NCI-H2107 treated with DMSO at 0.1 percent for 48 hours (cell line): Measurements from ENCODE around the gene LPAR2.
"Not testable (repeated sequence)": the region's sequence is repeated elsewhere in the genome, so short reads cannot be mapped to it uniquely, and the experiment has no call there.

ENCODE experiments used
- DNase-seq: peaks from one replicate; lab custom pipeline; 2025; ENCODE audit not compliant: unreplicated experiment; lab: John Stamatoyannopoulos, UW

The LPAR2 gene

DNA sequence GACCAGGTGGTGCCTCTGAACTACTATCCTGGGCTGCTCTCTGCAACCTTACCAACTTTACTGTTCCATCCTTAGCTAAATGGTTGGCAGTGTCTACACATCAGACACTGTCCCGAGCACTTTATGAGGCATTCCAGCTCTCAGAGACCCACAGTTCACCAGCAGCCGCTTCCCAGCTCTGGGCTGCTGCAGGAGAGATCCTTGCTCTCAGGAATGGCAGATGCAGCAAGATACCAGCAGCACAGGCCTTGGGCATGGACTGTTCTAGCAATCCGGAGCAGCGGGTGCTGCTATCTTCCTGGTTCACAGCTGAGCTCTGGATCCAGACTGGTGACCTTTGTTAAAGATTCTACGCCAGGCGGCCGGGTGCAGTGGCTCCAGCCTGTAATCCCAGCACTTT, 3.3 kb upstream of the LPAR2 start:
- no peak for DNase-seq

DNA sequence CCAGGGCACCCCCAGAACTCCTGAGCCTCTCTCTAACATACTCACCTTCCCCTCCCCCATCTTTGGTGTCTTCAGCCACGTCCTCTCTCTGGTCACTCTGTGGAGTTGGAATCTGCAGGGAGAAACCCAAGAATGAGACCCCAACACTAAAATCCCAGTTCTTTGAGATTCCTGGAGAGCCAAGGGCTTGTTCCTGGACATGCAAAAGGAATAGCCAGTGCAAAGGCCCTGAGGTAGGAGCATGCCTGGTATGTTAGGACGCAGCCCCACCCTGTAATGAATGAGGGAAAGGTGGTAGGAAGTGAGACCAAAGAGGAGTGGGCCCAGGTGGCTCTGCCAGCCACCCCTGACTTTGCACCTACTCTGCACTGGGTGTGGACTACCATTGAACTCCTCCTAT, 2.4 kb upstream of the LPAR2 start:
- DNase-seq: no peak

GRCh38 chr19:19630062-19630414, 2.0 kb upstream of the LPAR2 start:
- DNase-seq: no peak

DNA sequence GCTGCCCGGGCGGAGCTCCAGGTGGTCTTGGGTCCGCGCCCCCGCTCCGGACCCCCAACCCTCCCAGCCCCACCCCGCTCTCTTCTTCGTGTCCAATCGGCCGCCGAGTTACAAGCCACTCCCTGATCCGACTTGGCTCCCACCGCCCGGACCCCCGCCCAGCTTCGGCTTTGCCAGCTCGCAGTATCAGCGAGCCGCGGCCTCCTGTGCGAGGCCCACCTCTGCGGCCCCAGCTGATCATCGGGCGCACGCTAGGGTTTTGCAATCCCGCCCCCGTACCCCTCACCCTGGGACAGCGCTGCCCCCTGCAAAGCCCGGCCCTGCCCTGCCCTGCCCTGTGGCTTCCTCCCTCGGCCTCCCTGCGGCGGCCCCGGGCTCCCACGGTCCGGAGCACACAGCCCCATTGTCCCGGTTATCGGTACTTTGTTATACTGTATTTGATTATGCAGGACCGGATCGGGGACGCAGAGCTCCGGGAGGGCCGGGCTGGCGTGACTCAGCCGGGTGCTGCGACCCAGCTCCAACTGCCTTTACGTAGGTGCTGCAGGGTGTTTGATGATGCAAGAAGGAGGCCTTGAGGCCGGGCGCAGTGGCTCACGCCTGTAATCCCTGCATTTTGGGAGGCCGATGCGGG, 598 bp upstream of the LPAR2 start:
- no peak for DNase-seq

DNA sequence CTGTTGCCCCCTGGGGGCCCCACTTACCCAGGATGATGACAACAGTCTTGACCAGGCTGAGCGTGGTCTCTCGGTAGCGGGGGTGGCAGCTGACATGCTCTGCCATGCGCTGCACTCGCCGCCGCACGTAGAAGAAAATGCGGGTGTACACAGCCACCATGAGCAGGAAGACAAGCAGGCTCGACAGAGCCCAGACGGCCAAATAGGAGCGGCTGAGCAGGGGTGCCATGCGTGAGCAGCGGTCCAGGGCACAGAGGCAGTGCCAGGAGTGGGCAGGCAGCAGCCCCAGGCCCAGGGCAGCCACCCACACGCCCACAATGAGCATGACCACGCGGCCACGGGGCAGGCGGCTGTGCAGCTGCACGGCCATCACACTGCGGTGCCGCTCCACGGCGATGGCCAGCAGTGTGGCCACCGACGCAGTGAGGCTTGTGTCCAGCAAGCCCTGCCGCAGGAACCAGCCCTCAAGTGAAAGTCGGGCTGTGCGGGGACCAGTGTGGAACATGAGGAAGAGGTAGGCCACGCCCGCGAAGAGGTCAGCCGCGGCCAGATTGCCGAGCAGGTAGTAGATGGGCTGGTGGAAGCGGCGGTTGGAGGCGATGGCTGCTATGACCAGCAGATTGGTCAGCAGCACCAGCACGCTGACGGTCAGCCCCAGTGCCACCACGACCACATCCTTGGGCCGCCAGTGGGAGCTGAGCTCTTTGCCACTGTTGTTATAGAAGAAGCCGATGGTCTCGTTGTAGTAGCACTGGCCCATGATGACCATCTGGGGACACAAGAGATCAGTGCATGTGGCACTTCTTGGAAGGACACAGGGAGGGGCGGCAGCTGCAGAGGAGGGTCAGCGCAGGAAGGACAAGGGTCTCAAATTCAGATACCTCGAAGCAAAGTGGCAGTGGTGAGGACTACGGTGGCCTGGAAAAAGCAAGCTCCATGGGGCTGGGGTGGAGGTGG, 1.2 kb downstream of the LPAR2 start:
- no peak for DNase-seq

DNA sequence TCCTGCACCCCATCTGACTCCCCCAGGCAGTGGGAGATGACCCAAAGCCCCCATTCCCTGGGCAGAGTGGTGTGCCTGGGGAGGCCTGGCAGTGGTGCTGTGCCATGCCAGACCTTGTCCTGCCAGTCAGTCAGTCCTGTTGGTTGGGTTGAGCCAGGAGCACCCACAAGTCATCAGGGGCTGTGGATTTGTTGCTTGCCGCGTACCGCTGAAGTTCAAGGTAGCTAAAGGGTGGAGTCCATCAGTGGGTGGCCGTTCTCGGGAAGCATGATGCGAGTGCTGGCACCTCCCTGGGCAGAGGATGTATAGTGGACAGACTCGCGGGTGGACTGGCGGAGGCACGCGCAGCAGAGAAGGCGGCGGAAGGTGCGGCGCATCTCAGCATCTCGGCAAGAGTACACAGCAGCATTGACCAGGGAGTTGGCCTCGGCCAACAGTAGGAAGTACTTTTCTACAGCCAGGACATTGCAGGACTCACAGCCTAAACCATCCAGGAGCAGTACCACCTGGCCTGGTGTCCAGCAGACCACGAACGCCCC, 3.9 kb downstream of the LPAR2 start:
- no peak for DNase-seq

- DNase-seq: no peak
Measured at GRCh38 chr19:19623383-19623782, 4.6 kb downstream of the LPAR2 start.

- no peak for DNase-seq
Measured at GRCh38 chr19:19619849-19620210, 8.2 kb downstream of the LPAR2 start.

DNA sequence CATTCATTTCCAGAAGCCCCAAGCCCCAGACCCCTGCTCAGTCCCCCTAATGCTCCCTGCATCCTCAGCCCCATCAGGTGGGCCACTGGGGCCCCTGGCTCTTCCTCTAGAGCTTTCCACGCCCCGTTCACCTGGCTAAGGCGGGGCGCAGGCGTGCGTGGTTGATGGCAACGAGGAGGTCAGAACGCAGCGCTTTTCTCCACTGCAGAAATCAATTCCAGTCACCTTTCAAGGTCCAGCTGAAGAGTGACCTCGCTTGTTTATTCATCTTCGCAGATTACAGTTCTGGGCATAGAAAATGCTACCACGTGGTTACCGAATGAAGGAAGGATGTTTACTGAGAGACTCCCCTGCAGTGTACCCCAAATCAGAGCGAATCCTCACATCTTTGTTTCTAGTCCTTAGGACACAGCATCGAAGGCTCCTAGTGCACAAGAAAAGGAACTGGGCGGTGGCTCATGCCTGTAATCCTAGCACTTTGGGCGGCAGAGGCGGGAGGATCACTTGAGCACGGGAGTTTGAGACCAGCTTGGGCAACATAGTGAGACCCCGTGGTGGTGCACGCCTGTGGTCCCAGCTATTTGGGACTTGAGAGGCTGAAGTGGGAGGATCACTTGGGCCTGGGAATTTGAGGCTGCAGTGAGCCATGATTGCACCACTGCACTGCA, 8.7 kb downstream of the LPAR2 start:
- DNase-seq: no peak

DNA sequence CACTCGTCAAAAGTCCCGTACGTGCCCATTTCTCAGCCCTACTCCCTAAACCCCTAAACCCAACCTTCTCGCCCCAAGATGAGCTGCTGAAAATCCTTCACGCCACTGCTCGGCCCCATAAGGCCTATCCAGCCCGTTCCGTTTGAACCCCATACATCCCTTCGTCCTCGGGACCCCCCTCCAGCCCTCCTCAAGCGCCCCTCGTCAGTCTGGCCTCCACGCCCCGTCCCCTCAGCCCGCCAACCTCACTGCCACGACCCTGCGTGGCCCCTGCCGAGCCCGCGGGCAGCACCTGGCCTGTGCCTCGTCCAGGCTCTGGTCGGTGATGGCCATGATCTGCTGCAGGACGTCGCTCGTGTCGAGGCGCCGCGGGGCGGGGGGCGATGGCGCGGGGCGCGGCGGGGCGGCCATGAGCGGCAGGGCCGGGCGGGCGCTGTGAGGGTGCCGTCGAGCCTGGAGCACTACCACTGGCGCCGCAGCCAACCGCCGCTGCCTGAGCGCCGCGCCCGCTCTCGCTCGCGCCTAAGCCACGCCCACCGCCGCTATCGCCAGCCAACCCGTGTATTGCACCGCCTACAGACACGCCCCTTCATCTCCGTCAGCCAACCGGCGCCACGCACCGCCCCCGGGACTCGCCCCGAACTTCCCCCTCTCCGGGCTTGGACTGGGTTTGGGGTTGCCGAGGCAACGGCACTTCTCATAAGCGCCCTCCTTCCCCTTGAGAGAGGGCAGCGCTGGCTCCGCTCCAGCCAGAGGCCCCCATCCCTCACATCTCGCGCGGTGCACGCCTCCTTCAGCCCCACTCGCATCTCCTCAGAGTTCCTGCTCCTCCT, 9.6 kb downstream of the LPAR2 start, which contains the start of gene PBX4:
PBX4 (minus strand) TSS at position 469 of the 833 bp plus-strand sequence; CDS start at position 411, 58 bp downstream.
- peak; percentile 90 for DNase-seq

DNA sequence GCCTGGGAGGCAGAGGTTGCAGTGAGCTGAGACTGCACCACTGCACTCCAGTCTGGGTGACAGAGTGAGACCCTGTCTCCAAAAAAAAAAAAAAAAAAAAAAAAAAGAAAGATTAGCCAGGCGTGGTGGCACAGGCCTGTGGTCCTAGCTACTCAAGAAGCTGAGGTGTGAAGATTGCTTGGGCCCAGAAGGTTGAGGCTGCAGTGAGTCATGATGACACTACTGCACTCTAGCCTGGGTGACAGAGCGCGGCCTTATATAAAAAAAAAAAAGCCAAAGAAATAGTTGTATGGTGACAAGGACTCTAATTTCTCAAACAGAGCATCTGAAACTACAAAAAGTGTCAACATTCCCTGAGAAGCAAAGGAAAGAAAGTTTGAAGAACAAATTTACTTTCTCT, 12.9 kb downstream of the LPAR2 start:
- no peak for DNase-seq

DNA sequence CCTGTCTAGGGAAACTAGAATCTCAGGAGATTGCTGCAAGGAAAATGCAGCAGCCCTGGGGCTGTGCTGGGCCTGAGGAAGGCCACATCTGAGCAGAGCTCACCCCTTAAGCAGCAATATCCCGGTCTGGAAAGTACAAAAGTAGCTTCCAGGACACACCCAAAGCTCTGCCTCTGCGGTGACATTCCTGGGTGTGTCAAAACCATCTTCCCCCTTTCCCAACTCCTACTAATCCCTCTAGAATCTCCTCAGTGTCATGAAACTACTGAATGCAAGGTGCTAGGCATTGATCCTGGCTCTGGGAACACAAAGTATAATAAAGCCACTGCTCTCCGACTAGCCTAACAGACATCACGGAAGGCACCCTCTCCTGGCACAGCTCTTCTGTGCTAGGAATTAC, 14.5 kb downstream of the LPAR2 start:
- no peak for DNase-seq

DNA sequence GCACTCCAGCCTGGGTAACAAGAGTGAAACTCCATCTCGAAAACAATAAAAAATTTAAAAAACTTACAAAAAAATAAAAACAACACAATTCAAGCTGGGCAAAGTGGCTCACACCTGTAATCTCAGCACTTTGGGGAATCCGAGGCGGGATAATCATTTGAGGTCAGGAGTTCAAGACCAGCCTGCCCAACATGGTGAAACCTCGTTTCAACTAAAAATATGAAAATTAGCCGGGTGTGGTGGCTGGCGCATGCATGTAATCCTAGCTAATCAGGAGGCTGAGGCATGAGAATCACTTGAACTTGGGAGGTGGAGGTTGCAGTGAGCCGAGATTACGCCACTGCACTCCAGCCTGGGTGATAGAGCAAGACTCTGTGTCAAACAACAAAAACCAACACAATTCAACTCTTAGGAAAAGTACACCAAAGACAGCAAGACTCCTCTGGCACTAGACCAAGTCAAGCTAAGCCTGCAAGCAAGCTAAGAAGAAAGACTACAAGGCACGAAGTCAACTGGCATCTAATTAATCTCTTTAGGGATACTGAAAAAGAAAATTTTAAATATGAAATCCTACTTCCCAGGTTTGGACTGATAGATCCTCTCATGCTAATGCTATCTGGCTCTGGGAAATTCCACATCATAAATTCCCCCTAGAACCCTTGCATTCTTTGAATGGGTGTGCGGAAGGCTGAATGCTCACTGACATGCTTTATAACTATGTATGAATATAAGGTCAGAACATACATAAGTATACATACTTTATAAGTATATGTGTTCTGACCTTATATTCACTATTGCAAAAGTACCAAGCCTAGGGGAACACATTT, 17.4 kb downstream of the LPAR2 start:
- no peak for DNase-seq

DNA sequence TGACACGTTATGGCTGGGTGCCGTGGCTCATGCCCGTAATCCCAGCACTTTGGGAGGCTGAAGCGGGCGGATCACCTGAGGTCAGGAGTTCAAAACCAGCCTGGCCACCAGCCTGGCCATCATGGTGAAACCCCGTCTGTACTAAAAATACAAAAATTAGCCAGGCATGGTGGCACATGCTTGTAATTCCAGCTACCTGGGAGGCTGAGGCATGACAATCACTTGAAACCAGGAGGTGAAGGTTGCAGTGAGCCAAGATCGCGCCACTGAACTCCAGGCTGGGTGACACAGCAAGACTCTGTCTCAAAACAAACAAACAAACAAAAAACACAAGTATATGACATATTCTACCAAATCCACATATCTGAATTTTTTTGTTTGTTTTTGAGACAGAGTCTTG, 21.3 kb downstream of the LPAR2 start:
- DNase-seq: not testable (repeated sequence)

DNA sequence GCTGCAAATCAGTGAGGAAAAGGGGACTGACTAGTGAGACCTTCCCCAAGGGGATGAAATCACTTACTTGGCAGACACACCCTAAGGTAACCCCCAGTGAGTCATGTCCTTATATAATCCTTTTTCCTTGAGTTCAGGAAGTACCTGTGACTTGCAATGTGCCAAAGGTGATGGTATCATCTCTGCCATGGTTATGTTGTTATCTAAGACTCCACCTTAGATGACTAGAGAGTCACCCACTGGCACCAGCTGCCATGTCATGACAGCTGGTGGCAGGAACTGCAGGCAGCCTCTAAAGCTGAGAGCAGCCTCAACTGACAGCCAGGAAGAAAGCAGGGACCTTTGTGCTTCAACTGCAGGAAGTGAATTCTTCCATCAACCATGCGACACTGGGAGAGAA, 22.0 kb downstream of the LPAR2 start:
- no peak for DNase-seq

DNA sequence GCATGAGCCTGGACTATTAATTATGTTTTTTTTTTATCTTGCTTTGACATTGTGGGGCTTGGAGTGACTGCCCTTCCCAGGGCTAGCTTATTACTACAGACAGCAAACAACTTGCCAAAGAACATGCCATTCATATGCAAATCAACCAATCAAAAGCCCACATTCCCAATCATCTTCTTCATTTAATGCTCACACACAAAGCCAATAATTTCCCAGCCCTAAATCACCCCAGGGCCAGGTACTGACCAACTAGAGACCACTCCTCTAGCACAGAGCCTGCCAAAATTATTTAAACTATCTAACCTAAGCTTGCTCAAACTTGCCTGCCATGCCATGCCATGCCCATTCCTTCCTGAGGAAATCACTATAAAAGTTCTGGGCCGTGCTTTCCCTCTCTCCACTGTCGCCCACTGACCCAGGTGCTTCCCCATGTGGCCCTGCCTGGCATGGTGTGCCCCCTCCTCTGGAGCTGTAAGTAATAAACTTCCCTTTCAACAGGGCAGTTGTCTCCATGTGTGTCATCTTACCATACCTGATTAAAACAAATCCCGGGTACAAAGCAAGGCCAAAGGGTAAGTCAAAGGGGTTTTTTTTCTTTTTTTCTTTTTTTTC, 25.2 kb downstream of the LPAR2 start:
- DNase-seq: no peak

DNA sequence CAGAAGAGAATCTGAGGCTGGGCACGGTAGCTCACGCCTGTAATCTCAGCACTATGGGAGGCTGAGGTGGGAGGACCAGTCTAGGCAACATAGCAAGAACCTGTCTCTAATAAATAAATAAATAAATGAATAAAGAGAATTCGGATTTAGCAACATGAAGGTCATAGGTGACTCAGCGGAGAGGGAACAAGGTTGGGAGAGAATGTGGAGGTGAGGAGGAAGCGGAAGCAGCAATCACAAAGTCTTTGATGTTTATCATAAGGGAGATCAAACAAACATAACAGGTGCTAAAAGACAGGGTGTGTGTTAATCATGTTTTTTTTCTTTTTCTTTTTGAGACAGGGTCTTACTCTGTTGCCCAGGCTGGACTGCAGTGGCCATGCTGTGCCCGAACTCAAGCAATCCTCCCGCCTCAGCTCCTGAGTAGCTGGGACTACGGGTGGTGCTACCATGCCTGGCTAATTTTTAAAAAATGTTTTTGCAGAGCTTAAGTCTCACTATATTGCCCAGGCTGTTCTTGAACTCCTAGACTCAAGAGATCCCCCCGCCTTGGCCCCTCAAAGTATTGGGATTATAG, 25.8 kb downstream of the LPAR2 start:
- DNase-seq: no peak

GRCh38 chr19:19600793-19601330, 27.2 kb downstream of the LPAR2 start:
- no peak for DNase-seq
